GM21447 (cell line): ENCODE results near the gene FHIT.

Source experiments
- ATAC-seq: cut with Tn5 transposase; IDR thresholded peaks from one replicate; pipeline ENCODE4 v1.9.1; 2021; ENCODE audit not compliant: unreplicated experiment

Gene FHIT

GRCh38 chr3:60094392-60094947 is 1156.8 kb downstream of the FHIT start:
- no peak for ATAC-seq

- no peak for ATAC-seq
These were observed 1160.7 kb downstream of the FHIT start for GRCh38 chr3:60090548-60090947.

- ATAC-seq = no peak
These were observed 1164.4 kb downstream of the FHIT start for GRCh38 chr3:60086811-60087210.

- no peak for ATAC-seq
These were observed 1165.6 kb downstream of the FHIT start for GRCh38 chr3:60085649-60086048.

GRCh38 chr3:60081381-60082095 is 1169.7 kb downstream of the FHIT start:
- peak; percentile 68 for ATAC-seq

GRCh38 chr3:60080648-60081047 is 1170.6 kb downstream of the FHIT start:
- no peak for ATAC-seq

GRCh38 chr3:60079076-60079475 is 1172.2 kb downstream of the FHIT start:
- no peak for ATAC-seq

- ATAC-seq = no peak
These were observed 1174.9 kb downstream of the FHIT start for GRCh38 chr3:60076331-60076730.

GRCh38 chr3:60073942-60074341 is 1177.3 kb downstream of the FHIT start:
- no peak for ATAC-seq

- ATAC-seq = no peak
These were observed 1178.0 kb downstream of the FHIT start for GRCh38 chr3:60073228-60073627.

- ATAC-seq = no peak
These were observed 1180.9 kb downstream of the FHIT start for GRCh38 chr3:60070366-60070765.

- no peak for ATAC-seq
These were observed 1185.9 kb downstream of the FHIT start for GRCh38 chr3:60065227-60065868.

GRCh38 chr3:60064210-60065178 is 1186.8 kb downstream of the FHIT start:
- ATAC-seq = no peak

- no peak for ATAC-seq
These were observed 1194.8 kb downstream of the FHIT start for GRCh38 chr3:60056404-60056803.

GRCh38 chr3:60055765-60056164 is 1195.5 kb downstream of the FHIT start:
- no peak for ATAC-seq

- ATAC-seq = no peak
These were observed 1197.6 kb downstream of the FHIT start for GRCh38 chr3:60053526-60054265.

GRCh38 chr3:60048447-60048848 is 1202.8 kb downstream of the FHIT start:
- ATAC-seq = no peak

GRCh38 chr3:60047426-60048200 is 1203.6 kb downstream of the FHIT start:
- no peak for ATAC-seq

- ATAC-seq = no peak
These were observed 1205.0 kb downstream of the FHIT start for GRCh38 chr3:60046210-60046609.

GRCh38 chr3:60045686-60046085 is 1205.6 kb downstream of the FHIT start:
- no peak for ATAC-seq
